ENCODE measurements around the gene SPOUT1.
A peak's percentile ranks its signal among the peaks of the same experiment; 100 is the strongest.
"Not testable (repeated sequence)": the region's sequence is repeated elsewhere in the genome, so short reads cannot be mapped to it uniquely, and the experiment has no call there.

The SPOUT1 gene

GRCh38 chr9:128802482-128802881 lies 27.1 kb downstream of the SPOUT1 start:
- TF ChIP-seq ZFX (IDR thresholded peaks at IDR 0.05; ENCODE audit: borderline replicate concordance) = no peak
- TF ChIP-seq, protein P1, sequence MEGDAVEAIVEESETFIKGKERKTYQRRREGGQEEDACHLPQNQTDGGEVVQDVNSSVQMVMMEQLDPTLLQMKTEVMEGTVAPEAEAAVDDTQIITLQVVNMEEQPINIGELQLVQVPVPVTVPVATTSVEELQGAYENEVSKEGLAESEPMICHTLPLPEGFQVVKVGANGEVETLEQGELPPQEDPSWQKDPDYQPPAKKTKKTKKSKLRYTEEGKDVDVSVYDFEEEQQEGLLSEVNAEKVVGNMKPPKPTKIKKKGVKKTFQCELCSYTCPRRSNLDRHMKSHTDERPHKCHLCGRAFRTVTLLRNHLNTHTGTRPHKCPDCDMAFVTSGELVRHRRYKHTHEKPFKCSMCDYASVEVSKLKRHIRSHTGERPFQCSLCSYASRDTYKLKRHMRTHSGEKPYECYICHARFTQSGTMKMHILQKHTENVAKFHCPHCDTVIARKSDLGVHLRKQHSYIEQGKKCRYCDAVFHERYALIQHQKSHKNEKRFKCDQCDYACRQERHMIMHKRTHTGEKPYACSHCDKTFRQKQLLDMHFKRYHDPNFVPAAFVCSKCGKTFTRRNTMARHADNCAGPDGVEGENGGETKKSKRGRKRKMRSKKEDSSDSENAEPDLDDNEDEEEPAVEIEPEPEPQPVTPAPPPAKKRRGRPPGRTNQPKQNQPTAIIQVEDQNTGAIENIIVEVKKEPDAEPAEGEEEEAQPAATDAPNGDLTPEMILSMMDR (IDR thresholded peaks at IDR 0.05) = peak; percentile 19; the same call in 1 of the 2 replicates

GRCh38 chr9:128800061-128800460 lies 29.5 kb downstream of the SPOUT1 start:
- H3K27ac ChIP-seq = no peak overlapping the region
- TF ChIP-seq, protein P1 (IDR thresholded peaks at IDR 0.05) = no peak
- no peak for TF ChIP-seq ZFX (IDR thresholded peaks at IDR 0.05; ENCODE audit: borderline replicate concordance)

More at GRCh38 chr9:128802482-128802881, 27.1 kb downstream of the SPOUT1 start:
- H3K27ac ChIP-seq = peak overlapping the region; percentile 42

DNA sequence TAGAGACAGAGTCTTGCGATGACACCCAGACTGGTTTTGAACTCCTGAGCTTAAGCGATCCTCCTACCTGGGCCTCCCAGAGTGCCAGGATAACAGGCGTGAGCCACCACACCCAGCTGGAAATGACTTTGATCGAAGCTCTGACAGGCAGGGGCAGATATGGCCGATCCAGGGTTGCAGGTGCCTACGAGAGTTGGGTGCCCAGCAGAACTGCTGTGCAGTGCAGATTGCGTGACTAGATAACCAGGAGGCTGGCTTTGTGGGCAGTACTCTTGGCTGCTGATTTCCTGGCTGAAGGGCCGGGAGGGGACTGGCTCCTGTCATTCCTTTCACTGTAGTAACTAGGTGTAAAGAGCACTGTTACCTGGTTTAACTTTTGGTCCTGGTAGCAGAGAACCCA lies 30.7 kb downstream of the SPOUT1 start:
- H3K27ac ChIP-seq = no peak overlapping the region
- TF ChIP-seq, protein P1 (IDR thresholded peaks at IDR 0.05) = no peak
- no peak for TF ChIP-seq ZFX (IDR thresholded peaks at IDR 0.05; ENCODE audit: borderline replicate concordance)

DNA sequence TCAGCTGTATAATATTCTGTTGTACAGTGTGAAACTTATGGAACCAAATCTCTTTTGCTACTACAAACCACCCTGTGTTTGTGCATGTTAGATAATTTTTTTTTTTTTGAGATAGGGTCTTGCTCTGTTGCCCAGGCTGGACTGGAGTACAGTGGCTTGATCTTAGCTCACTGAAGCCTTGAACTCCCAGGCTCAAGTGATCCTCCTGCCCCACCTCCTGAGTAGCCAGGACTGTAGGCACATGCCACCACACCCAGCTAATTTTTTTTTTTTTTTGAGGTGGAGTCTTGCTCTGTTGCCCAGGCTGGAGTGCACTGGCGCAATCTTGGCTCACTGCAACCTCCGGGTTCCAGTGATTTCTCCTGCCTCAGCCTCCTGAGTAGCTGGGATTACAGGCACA lies 34.6 kb downstream of the SPOUT1 start:
- not testable (repeated sequence) for H3K27ac ChIP-seq

GRCh38 chr9:128792978-128793686 lies 36.5 kb downstream of the SPOUT1 start:
- H3K27ac ChIP-seq = no peak overlapping the region
- TF ChIP-seq, protein P1 (IDR thresholded peaks at IDR 0.05) = no peak
- TF ChIP-seq ZFX (IDR thresholded peaks at IDR 0.05; ENCODE audit: borderline replicate concordance) = no peak

GRCh38 chr9:128792134-128792533 lies 37.5 kb downstream of the SPOUT1 start:
- no peak overlapping the region for H3K27ac ChIP-seq
- TF ChIP-seq ZFX (IDR thresholded peaks at IDR 0.05; ENCODE audit: borderline replicate concordance) = no peak
- TF ChIP-seq, protein P1 (IDR thresholded peaks at IDR 0.05) = no peak

DNA sequence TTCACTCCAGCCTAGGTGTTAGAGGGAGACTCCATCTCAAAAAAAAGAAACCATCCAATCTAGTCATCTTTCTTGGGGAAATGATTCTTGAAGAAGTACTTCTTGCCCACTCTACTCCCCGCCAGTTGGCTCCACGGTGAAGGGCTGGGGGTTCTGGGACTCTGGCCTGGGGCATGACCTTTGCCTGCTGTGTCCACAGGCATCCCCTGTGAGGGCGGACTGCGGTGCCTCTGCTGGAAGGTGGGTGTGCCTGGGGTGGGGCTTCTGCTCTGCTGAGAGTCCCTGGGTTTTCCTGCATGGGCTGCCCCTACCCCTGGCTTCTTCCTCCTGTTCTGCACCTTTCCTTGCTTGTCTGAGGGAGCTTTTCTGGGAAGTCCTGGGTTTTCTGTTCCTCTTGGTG lies 39.1 kb downstream of the SPOUT1 start:
- TF ChIP-seq ZFX (IDR thresholded peaks at IDR 0.05; ENCODE audit: borderline replicate concordance) = no peak
- TF ChIP-seq, protein P1 (IDR thresholded peaks at IDR 0.05) = no peak

DNA sequence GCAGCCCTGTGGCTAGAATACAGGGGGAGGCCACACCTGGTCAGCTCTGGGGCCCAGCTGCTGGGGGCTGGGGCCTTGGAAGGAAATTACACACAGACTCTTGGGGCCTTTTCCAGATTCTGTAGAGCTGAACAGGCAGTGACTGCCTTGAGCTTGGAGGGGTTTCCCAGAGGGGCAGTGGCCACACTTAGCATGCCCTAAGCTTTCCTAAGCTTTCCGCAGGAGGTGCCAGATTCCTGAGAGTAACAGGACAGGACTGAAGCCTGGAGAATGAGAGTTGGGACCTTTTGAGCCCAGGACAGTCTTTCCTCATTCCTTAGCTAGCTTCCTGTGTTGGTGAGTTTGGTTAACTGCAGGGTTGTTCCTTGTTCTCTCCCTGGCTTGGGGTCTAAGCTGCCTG lies 41.1 kb downstream of the SPOUT1 start:
- no peak overlapping the region; the same call in 1 of the 2 replicates for H3K27ac ChIP-seq

More for the DNA sequence above, 39.1 kb downstream of the SPOUT1 start:
- H3K27ac ChIP-seq = no peak overlapping the region

More for the DNA sequence above, 41.1 kb downstream of the SPOUT1 start:
- TF ChIP-seq, protein P1 (IDR thresholded peaks at IDR 0.05) = no peak
- TF ChIP-seq ZFX (IDR thresholded peaks at IDR 0.05; ENCODE audit: borderline replicate concordance) = no peak
